NCI-H526 (cell line): ENCODE results near the gene TNS1.

ENCODE experiments used
- DNase-seq, 2 experiments: peaks; one replicate each; lab custom pipeline; 2025; lab: John Stamatoyannopoulos, UW

Gene TNS1

GRCh38 chr2:217942731-217943335 is 60.0 kb downstream of the TNS1 start:
- DNase-seq = no peak

DNA sequence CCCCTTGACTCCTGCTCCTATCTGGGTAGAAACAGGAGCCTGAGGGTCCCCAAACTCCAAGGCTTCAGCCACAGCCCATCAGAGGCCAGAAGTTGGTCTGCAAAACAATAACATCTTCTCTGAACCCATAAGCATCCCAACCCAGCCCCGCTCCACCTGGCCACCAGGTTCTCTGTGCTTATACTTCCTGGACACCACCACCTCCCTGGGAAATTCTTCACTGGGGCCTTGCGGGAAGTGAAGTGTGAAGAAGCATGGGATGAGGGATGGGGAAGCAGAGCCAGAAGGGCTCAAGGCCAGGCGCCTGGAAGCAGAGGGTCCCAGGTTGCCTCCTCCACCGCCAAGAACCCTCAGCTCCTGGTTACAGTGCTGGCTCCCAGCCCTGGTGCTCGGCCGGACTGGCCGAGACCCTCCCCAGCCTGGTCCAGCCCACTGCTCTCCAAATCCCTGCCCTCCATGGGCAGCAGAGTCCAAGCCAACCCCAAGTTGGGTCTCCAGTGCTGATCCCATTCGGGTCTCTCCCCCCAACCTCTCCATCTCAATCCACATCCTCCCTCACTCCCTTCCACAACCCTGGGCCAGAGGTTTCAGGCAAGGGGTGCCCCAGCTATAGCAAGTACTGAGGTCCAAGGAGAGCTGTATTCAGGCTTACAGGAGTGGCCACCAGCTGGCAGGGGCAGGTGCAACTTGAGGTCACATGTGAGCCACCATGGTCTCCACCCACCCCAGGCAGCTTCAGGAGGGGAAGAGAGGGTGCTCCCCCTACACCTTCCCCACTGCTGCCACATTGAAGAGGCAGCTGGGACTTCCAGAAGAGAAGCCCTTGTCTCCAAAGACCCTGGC is 60.7 kb downstream of the TNS1 start:
- no peak for DNase-seq

DNA sequence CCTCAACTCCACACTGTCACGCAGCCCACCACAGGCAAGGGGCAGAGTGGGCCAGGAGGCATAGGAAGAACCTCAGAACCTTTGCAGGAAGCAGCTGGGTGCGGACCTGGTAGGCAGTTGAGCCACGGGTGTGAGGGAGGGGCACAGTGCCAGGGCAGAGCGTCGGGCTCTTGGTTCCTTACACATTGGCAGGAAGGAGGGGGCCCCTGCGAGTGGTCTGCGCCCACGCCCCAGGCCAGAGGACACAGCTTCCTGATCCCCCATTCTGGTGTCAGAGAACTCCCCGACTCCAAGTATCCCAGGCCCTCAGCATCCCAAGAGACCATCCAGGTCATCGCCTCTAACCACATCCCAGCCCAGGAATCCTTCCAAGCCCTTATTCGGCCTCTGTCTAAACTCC is 61.5 kb downstream of the TNS1 start:
- no peak for DNase-seq

DNA sequence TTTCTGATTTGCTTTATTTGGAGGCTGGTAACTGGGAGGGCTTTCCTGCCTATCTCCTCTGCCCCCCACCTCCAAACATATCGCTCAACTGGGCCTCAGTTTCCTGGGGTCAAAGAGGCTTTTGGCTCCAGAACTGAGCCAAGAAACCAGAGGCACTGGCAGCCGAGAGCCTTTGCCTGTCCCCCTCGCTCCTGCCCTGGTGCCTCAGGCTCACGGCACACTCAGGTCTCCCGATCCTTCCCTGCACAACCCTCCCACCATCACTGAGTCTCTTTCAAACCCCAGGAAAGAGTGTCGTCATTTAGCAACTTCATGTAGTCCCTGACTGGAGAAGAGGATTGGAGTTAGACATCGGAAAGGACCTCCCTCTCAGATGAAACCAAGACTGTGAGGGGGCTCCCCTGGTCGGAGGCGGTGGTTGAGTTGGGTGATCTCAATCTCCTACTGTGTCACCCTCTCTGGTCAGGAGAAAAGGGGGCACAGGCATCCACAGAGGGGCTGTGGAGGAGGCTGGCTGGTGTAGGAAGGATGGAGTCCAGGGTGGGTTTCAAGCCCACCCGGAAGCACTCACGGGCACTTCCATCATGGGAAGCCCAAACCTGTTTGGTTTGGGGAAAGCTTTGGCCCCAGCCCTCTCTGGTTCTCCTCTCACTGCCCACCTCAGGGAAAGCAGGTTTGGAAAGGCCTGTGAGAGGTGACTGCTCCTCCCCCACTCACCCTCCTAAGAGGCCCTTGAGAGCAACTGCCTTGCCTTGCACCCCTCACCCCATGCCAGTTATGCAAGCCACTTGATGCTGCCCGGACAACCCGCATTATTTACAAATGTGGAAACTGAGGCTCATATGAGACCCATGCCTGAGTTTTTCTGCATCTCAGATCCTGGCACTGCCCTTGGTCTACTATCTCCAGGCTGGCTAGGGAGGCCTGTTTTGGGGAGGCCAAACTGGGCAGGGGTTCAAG is 62.3 kb downstream of the TNS1 start:
- no peak for DNase-seq

GRCh38 chr2:217939629-217940245 is 63.1 kb downstream of the TNS1 start:
- no peak for DNase-seq

DNA sequence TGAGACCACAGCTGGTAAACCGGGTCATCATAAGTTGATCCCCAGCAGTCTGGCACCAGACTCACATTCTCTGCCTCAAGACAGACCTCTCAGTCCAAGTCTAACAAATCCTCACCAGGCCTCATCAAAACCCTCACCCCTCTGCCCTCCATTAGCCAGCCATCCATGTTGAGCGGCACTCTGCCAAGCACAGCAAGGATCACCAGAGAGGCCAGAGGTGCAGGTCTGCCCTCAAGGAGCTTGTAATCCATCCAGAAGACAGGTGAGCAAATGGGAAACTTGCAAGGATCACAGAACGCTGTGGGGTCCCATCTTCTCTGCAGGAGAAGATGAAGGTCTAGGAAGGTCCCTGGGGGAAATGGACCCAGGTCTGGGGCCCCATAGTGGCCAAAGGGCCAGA is 63.6 kb downstream of the TNS1 start:
- DNase-seq = no peak

GRCh38 chr2:217938036-217938435 is 64.8 kb downstream of the TNS1 start:
- DNase-seq = no peak

- DNase-seq = no peak
These were observed 65.3 kb downstream of the TNS1 start for GRCh38 chr2:217937446-217937845.

DNA sequence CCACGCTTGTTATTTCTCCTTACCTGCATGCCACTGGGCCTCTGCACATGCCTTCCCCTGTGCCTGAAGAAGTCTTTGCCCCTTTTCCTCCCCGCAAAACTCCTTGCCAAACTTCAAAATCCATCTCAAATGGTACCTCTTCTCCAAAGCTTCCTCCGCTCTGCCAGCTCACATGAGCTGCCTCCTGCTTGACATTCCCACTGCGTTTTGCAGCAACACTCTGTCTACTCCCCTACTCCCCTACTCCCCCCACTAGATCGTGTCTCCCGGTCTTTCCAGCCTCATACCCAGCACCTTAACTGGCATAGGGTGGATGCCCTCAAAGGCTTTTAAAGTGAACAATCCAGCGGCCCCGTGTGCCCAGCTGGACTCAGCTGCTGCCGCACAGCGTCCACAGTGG is 65.8 kb downstream of the TNS1 start:
- no peak for DNase-seq

DNA sequence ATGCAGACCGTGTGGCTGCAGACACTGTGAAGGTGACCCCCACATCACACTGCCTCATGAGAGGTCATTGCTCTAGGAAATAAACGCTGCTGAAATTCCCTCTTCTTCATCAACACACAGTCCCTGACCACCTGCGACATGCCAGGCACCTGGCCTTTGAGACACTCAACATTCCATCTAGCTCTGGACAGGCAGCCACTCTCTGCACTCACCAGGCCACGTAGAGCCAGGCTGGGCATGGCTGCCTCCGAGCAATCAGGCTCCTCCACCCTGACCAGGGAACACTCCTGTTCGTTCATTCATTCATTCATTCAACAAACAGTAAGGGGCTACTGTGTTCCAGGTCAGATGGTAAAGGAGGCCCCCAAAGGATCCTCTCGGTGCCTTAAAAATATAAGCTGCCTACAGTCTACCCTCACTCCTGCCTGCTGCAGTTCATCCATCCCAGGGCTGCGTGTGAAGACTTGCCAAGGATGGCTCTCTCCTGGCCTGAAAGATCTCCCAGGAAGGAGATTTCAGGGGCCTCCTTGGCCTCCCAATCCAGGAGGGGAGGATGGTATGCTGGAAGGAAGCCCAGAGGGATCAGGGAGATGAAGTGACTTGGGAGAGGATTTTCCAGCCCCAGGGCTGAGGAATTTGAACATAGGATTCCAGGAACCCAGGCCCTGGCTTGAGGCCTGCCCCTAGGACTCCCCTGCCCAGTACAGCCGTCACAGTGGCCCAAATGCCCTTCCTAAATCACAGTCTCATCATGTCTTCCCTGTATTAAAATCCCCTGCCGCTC is 66.7 kb downstream of the TNS1 start:
- no peak for DNase-seq

DNA sequence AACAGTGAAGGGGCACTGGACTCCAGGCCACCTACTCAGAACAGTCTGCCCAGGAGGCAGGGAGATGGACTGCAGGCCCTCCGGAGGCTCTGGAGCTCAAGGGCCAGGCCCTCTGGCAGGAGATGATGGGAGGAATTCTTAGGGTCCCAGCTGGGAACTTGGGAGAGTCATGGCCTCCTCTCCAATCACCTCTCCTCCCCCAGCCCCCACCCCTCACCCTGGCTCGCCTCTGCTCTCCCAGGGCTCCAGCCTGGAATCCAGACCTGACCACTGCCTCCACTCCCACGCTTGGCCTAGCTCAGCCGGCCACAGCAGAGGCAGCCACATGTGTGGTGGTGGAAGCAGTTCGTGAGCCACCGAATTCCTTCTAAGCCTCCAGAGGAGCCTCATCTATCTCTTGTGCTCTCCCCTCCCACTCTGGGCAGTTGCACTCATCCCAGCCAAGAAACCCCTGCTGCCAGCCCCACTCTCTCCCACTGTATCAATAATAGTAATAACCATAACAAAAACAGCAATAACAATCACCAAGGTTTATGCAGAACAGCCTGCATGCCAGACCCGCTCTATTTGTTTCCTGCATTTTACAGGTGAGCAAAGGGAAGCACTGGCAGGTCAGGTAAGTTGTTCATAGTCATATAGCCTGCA is 67.4 kb downstream of the TNS1 start:
- no peak for DNase-seq

GRCh38 chr2:217934321-217935131 is 68.3 kb downstream of the TNS1 start:
- no peak for DNase-seq

- DNase-seq = peak in 1 of 2 experiments; percentile 54
These were observed 69.2 kb downstream of the TNS1 start for GRCh38 chr2:217933617-217933993.

DNA sequence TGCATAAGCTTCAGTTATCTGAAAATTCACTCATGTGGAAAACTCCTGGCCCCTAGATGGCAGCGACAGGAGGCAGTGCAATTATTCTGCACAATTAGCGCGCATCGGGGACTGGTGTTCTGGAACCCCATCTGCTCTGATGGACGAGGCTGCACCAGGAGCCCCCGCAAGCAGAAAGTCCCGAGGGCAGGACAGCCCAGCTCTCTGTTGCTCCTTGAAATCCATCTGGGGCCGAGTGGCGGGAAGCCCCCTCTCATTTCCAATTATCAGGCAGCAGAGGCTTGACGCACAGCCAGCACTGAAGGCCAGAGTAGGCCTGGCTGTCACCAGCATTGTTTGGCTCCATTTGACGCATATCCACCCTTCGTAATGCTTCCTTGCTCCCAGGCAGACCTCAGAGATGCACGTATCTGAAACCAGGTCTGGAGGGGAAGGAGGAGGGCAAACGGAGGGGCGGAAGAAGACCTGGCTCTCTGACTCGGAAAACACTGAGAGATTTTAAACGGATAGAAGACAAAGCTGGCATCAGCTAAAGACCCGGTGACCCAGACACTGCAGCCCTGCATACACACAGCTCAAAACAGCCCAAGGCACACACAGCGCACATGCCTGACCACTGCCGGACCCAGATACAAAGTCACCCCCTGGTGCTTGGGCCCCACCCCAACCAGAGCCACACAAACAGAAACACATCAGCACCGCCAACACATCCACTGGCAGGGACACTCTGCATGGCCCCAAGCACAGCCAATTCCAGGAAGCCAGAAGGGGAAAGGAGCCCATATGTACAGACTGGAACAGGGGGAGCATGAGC is 69.8 kb downstream of the TNS1 start:
- DNase-seq = no peak

- DNase-seq = no peak
These were observed 70.8 kb downstream of the TNS1 start for GRCh38 chr2:217931846-217932560.

GRCh38 chr2:217930761-217931563 is 71.8 kb downstream of the TNS1 start:
- DNase-seq = no peak
